ENCODE measurements around the gene PTGES. TPM values are rescaled to one million over a fixed set of nuclear protein-coding genes. Genes with fewer than 3 reads are reported as not detected.
A peak's percentile ranks its signal among the peaks of the same experiment; 100 is the strongest.

The PTGES gene
- total RNA-seq, 1 donor from 2014 or later: 2.5 TPM

- no peak overlapping the region for H2AFZ ChIP-seq (ENCODE audit: low read depth, low read length)
- Mint-ChIP-seq H3K27ac (ENCODE audit: unreplicated experiment) (no peak overlapping the region), H3K36me3 (ENCODE audit: low read depth, unreplicated experiment) (no peaks in the 10 kb centered on the region), H3K9me3 (ENCODE audit: unreplicated experiment) (no peaks in the 10 kb centered on the region), H3K4me1 (ENCODE audit: low read depth, unreplicated experiment) (peaks cover 5% of the 10 kb centered on the region), H3K4me3 (ENCODE audit: unreplicated experiment) (no peak overlapping the region), H3K27me3 (ENCODE audit: low read depth, unreplicated experiment) (peaks cover 13% of the 10 kb centered on the region)
- FAIRE-seq: no peak
- H3K4me2 ChIP-seq (ENCODE audit: low read length): no peak overlapping the region
- H3K9me3 ChIP-seq (ENCODE audit: insufficient read depth, low read depth, low read length): no peaks in the 10 kb centered on the region
- H3K4me3 ChIP-seq (ENCODE audit: insufficient read depth, low read depth, low read length): no peak overlapping the region
- no peaks in the 10 kb centered on the region for H4K20me1 ChIP-seq (ENCODE audit: insufficient read depth, low read length)
- no peaks in the 10 kb centered on the region for H3K79me2 ChIP-seq (ENCODE audit: insufficient read depth, low read length)
- peaks cover 3% of the 10 kb centered on the region for H3K27me3 ChIP-seq (ENCODE audit: insufficient read depth, low read length)
- H3K4me1 ChIP-seq (ENCODE audit: insufficient read depth, low read length): peaks cover 36% of the 10 kb centered on the region
- DNase-seq (ENCODE audit: low read depth): peak; percentile 30
- H3K27ac ChIP-seq (ENCODE audit: low read depth, low read length): no peak overlapping the region
- TF ChIP-seq CTCF (IDR thresholded peaks at IDR 0.05; ENCODE audit: insufficient read depth, low read depth, low read length): no peak
- no peak for TF ChIP-seq EZH2 (IDR thresholded peaks at IDR 0.05; ENCODE audit: insufficient read depth, low read length)
- H3K36me3 ChIP-seq (ENCODE audit: insufficient read depth, low read length): no peaks in the 10 kb centered on the region
- no peak overlapping the region for H3K9ac ChIP-seq (ENCODE audit: low read length)
Observed at GRCh38 chr9:129748249-129748648, 4.6 kb downstream of the PTGES start.

- H3K9ac ChIP-seq (ENCODE audit: low read length): no peak overlapping the region
- peak; percentile 77 for DNase-seq (ENCODE audit: low read depth)
- H3K36me3 Mint-ChIP-seq (ENCODE audit: low read depth, unreplicated experiment): peaks cover 2% of the 10 kb centered on the region
- H3K27me3 ChIP-seq (ENCODE audit: insufficient read depth, low read length): peaks cover 3% of the 10 kb centered on the region
- no peaks in the 10 kb centered on the region for H3K9me3 Mint-ChIP-seq (ENCODE audit: unreplicated experiment)
- no peak for FAIRE-seq
- H3K27ac ChIP-seq (ENCODE audit: low read depth, low read length): no peak overlapping the region
- H2AFZ ChIP-seq (ENCODE audit: low read depth, low read length): peak overlapping the region; percentile 38
- peaks cover 11% of the 10 kb centered on the region for H3K27me3 Mint-ChIP-seq (ENCODE audit: low read depth, unreplicated experiment)
- H4K20me1 ChIP-seq (ENCODE audit: insufficient read depth, low read length): no peaks in the 10 kb centered on the region
- no peak overlapping the region for H3K27ac Mint-ChIP-seq (ENCODE audit: unreplicated experiment)
- TF ChIP-seq EZH2 (IDR thresholded peaks at IDR 0.05; ENCODE audit: insufficient read depth, low read length): no peak
- TF ChIP-seq CTCF (IDR thresholded peaks at IDR 0.05; ENCODE audit: insufficient read depth, low read depth, low read length): no peak
- peaks cover 5% of the 10 kb centered on the region for H3K4me1 Mint-ChIP-seq (ENCODE audit: low read depth, unreplicated experiment)
- peaks cover 29% of the 10 kb centered on the region for H3K4me1 ChIP-seq (ENCODE audit: insufficient read depth, low read length)
- no peaks in the 10 kb centered on the region for H3K36me3 ChIP-seq (ENCODE audit: insufficient read depth, low read length)
- no peak overlapping the region for H3K4me3 ChIP-seq (ENCODE audit: insufficient read depth, low read depth, low read length)
- no peaks in the 10 kb centered on the region for H3K9me3 ChIP-seq (ENCODE audit: insufficient read depth, low read depth, low read length)
- H3K4me2 ChIP-seq (ENCODE audit: low read length): peak overlapping the region; percentile 50
- no peaks in the 10 kb centered on the region for H3K79me2 ChIP-seq (ENCODE audit: insufficient read depth, low read length)
- no peak overlapping the region for H3K4me3 Mint-ChIP-seq (ENCODE audit: unreplicated experiment)
Observed at GRCh38 chr9:129746092-129746777, 6.6 kb downstream of the PTGES start.

GRCh38 chr9:129745200-129745599, 7.6 kb downstream of the PTGES start:
- no peaks in the 10 kb centered on the region for H3K36me3 ChIP-seq (ENCODE audit: insufficient read depth, low read length)
- peaks cover 2% of the 10 kb centered on the region for H3K36me3 Mint-ChIP-seq (ENCODE audit: low read depth, unreplicated experiment)
- H3K9ac ChIP-seq (ENCODE audit: low read length): no peak overlapping the region

More at GRCh38 chr9:129745200-129745599, 7.6 kb downstream of the PTGES start:
- no peak for TF ChIP-seq CTCF (IDR thresholded peaks at IDR 0.05; ENCODE audit: insufficient read depth, low read depth, low read length)
- no peak for TF ChIP-seq EZH2 (IDR thresholded peaks at IDR 0.05; ENCODE audit: insufficient read depth, low read length)
- Histone ChIP-seq H3K27me3 (ENCODE audit: insufficient read depth, low read length) (peaks cover 5% of the 10 kb centered on the region), H3K9me3 (ENCODE audit: insufficient read depth, low read depth, low read length) (no peaks in the 10 kb centered on the region), H3K27ac (ENCODE audit: low read depth, low read length) (no peak overlapping the region), H3K4me3 (ENCODE audit: insufficient read depth, low read depth, low read length) (no peak overlapping the region), H2AFZ (ENCODE audit: low read depth, low read length) (no peak overlapping the region), H3K79me2 (ENCODE audit: insufficient read depth, low read length) (no peaks in the 10 kb centered on the region), H3K4me1 (ENCODE audit: insufficient read depth, low read length) (peaks cover 24% of the 10 kb centered on the region), H3K4me2 (ENCODE audit: low read length) (no peak overlapping the region), H4K20me1 (ENCODE audit: insufficient read depth, low read length) (no peaks in the 10 kb centered on the region)
- no peak overlapping the region for H3K4me3 Mint-ChIP-seq (ENCODE audit: unreplicated experiment)
- H3K4me1 Mint-ChIP-seq (ENCODE audit: low read depth, unreplicated experiment): peaks cover 5% of the 10 kb centered on the region
- no peaks in the 10 kb centered on the region for H3K9me3 Mint-ChIP-seq (ENCODE audit: unreplicated experiment)
- H3K27me3 Mint-ChIP-seq (ENCODE audit: low read depth, unreplicated experiment): peaks cover 14% of the 10 kb centered on the region
- FAIRE-seq (no peak), DNase-seq (ENCODE audit: low read depth) (no peak)
- H3K27ac Mint-ChIP-seq (ENCODE audit: unreplicated experiment): no peak overlapping the region
